HG03571 (cell line): Measurements from ENCODE around the gene SEC16A.

Experiments
- ATAC-seq: cut with Tn5 transposase; IDR thresholded peaks from one replicate; pipeline ENCODE4 v1.9.1; 2021; ENCODE audit not compliant: unreplicated experiment

The SEC16A gene

GRCh38 chr9:136482793-136483588, at the start of gene SEC16A:
Gene SEC16A (minus strand): TSS chr9:136483040. CDS start chr9:136477615, 5,425 bp downstream.
- peak; percentile 51 for ATAC-seq

- ATAC-seq, result no peak
Observed at GRCh38 chr9:136531904-136532798, 49.3 kb upstream of the SEC16A start.

GRCh38 chr9:136531186-136531903, 48.5 kb upstream of the SEC16A start:
- ATAC-seq, result no peak

DNA sequence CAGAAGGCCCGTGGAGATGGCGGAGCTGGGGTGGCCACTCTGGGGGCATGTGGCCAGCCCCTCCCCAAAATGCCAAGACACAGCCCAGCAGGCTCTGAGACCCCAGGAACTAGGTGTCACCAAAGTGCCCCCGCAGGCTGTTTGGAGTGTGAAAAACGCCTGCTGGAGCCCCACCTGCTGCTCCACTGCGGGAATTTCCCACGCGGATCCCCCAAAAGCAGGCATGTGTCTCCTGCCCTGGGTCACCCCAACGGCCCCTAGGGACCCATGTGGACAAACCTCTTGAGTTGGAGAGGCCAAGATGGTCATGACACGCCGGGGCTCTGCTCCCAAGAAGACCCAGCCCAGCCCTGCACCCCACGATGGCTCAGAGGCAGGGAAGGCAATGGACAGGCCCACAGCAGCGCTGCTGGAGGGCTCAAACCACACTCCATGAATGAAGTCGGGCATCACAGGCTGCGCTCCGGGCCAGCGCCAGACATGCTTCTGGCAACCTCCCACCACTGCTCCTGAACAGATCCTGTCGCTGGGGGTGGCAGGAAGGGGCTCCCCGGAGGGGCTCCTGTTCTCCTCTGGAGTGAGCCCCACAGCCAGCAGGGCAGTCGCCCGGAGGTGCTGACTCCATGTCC, 47.7 kb upstream of the SEC16A start:
- no peak for ATAC-seq

GRCh38 chr9:136529516-136530460, 46.9 kb upstream of the SEC16A start:
- ATAC-seq, result no peak

DNA sequence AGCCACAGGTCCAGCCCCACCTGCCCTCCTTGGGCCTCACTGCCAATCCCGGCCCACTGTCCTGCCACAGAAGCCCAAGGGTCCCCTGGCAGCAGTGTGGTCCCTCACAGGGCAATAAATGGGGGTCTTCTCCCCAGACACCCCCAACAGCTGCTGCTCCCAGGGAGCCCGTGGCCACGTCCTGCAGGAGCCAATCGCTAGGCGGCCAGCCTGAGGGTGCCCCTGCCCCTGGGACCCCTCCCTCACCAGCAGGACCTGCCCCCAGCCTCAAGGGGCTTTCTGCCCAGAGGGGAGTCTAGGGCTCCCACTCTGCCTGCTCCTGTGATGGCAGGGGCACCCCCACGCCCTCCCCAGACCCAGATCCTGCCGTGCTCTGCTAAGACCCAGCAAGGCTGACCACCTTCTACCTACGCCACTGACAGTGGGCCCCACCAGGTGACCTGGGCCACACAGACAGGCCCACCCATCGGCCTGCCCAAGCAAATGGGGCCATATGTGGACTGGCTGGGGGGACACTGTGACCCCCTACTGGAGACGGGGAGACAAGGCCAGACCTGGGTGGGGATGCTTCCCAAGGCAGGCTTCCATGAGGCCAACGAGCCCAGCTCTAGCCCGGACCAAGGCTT, 46.0 kb upstream of the SEC16A start:
- ATAC-seq, result no peak

GRCh38 chr9:136527721-136528710, 45.2 kb upstream of the SEC16A start:
- ATAC-seq, result no peak

DNA sequence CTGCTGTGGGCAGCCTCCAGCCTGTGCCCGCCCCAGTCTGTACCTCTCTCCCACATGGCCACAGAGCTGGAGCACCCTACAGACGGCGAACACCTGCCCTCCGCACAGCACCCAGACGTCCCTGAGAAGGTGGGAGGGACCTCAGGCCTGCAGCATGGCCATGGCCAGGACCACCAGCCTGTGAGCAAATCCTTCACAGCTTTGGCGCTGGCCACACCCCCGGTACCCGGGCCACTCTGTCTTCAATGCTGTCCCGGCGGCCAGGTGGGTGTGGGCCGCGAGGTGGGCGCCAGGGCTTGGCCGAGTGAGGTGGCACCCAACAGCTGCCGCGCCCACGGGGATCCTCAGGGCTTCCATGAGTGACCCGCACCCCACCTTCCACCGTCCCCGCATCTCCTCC, 44.3 kb upstream of the SEC16A start:
- ATAC-seq, result no peak

DNA sequence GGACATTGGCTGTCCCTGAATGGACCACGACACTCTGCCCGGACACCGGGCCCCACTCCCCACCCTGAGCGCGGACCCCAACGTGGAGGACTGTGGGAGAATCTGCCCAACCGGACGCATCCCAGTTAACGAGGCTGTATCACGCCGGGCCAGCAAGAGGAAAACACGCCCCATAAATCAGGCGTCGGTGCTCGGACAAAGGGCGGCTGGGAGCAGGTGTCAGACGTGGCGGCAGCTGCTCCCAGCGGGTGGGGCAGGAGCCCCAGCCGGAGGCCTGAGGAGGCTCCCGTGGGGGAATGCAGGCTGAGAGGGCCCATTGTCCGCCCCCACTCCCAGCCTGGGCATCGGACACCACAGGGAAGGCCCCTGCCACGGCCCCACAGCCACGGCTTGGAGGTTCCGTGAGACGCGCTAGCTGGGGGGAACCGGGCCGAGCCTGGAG, 43.8 kb upstream of the SEC16A start:
- ATAC-seq, result no peak

- no peak for ATAC-seq
Observed at GRCh38 chr9:136525841-136526499, 43.1 kb upstream of the SEC16A start.

GRCh38 chr9:136525207-136525606, 42.4 kb upstream of the SEC16A start:
- ATAC-seq, result no peak

DNA sequence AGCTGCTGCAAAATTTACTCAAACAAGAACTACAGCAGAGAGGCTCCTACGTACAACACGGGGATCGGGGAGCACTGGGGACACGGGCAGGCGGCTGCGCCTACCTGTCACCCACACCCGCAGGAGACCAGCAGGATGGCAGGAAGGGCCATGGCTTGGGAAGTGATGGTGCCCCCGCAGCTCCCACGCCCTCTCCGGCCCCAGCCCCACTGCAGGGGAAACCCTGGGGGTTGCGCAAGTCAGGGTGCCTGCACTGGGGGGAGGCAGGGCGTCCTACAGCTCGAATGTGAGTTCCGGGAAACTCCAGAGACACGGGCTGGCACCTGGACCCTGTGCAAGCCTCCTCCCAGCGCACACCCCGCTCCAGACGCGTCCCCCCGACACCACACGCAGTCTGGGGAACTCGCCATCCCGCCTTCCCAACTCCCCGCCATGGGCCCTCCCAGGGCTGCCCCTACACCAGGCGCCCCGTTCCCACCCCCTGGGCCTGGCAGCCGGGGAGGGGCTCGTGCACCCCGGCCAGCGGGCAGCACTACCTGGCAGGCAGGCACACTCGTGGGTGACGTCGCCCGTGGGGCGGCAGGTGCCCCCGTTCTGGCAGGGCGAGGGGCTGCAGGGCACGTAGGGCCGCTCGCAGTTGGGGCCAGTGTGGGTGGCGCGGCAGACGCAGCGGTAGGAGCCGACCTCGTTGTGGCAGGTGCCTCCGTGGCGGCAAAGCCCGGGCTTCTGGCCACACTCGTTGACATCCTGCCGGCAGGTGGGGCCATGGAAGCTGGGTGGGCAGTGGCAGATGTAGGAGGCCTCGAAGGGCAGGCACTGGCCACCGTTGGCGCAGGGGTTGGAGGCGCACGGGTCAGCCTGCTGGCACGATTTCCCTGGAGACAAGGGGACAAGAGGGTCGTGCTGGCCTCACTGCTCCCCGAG, 39.7 kb upstream of the SEC16A start:
- ATAC-seq, result no peak

GRCh38 chr9:136521537-136521936, 38.7 kb upstream of the SEC16A start:
- no peak for ATAC-seq

- ATAC-seq, result no peak
Observed at GRCh38 chr9:136520053-136520540, 37.3 kb upstream of the SEC16A start.

DNA sequence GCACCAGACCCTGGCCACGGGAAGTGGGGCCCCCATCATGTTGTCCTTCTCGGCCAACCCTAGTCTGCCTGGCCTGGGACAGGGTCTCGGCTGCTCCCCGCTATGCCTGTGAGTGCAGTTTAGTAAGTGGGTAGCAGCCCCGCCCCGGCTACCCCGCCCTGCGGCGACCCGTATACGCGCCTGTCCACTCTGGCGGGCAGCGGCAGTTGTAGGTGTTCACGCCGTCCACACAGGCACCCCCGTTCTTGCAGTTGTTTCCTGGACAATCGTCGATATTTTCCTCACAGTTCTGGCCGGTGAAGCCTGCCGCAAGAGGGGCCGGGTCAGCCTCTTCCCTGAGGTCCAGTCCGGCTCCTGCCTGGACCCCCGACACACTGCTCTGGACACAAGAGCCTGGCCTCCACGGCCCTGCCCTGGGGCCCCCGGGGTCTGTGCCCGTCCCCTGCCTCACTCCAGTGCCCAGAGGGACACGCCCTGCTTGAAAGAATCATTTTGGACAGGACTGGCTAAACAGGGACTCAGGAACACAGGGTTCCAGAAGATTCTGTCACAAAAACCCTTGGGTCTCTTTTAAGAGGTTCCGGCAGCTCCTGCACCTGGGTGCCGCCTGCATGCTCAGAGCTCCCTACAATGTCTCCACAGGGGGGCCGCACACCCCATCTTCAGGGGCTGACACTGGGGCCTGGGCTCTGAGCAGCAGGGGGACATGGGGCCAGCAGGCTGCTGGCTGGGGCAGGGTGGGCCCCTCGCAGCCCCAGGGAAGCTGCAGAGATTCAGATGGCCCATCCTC, 36.6 kb upstream of the SEC16A start:
- ATAC-seq, result no peak

DNA sequence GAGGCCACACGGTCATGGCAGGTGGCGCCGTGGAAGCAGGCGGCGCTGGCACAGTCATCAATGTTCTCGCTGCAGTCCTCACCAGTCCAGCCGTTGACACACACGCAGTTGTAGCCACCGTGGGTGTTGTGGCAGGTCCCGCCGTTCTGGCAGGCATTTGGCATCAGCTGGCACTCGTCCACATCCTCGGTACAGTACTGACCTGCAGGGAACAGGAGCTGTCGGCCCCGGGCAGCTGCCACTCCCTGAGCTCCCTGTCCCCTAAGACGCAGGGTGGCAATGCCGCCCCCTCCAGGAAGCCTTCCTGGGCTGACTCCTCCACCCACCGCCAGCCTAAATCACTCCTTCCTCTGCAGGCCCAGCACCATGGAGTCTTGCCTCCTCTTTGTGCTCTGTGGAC, 35.8 kb upstream of the SEC16A start:
- ATAC-seq, result no peak
